Measurements from ENCODE around the gene SIGLEC14.

- no peak for TF ChIP-seq GATA2 (IDR thresholded peaks at IDR 0.05; ENCODE audit: low read depth, low read length)
- no peak for TF ChIP-seq GATA3 (IDR thresholded peaks at IDR 0.05; ENCODE audit: low read depth, low read length)
Observed at GRCh38 chr19:51691584-51692428, 45.2 kb upstream of the SIGLEC14 start.
